GM12878 (cell line): ENCODE results near the gene UTP4. TPM values are rescaled to one million over a fixed set of nuclear protein-coding genes. Genes with fewer than 3 reads are reported as not detected.

Source experiments
- ATAC-seq: fragments of 200-7000 bp; cut with Tn5 transposase; 3 replicates; pipeline ENCODE4 v1.9.1; 2020; ENCODE audit warnings: mild to moderate bottlenecking, moderate library complexity
- BruUV-seq: library from RNA; stranded (reverse); fragments of 400-500 nt; replicated peaks from 2 replicates; lab custom pipeline; 2021; lab: Mats Ljungman, UMichigan
- CTCF ChIA-PET: fragments of 300-600 bp; sonication (Branson Sonifier 250); formaldehyde crosslinking; extraction: SDS; loops from one replicate; lab custom pipeline; 2021; ENCODE audit warnings: inconsistent platforms; lab: Yijun Ruan, JAX
- POLR2A ChIA-PET: fragments of 350-600 bp; formaldehyde crosslinking; extraction: SDS; loops from one replicate; lab custom pipeline; 2021; ENCODE audit warnings: inconsistent platforms; lab: Charles Lee
- RAD21 ChIA-PET: fragments of 300-600 bp; sonication (Branson Sonifier 250); formaldehyde crosslinking; loops from one replicate; lab custom pipeline; 2023; ENCODE audit warnings: antibody characterized with exemption; ENCODE audit not compliant: unreplicated experiment; lab: Charles Lee
- SMC1A ChIA-PET: fragments of 300-600 bp; sonication (Branson Sonifier 250); formaldehyde crosslinking; loops from one replicate; lab custom pipeline; 2023; ENCODE audit not compliant: unreplicated experiment, uncharacterized antibody; lab: Charles Lee
- DNase-seq: peaks from one replicate; pipeline ENCODE4 v3.0.0-alpha.2; 2011; ENCODE audit warnings: low read depth, low spot score
- FAIRE-seq: peaks from 3 replicates; lab custom pipeline; 2011; peaks lifted over from hg19 to GRCh38; lab: Jason Lieb, UNC
- H2AFZ ChIP-seq: 2 replicates; pipeline ENCODE4 v1.6.0; 2011; ENCODE audit warnings: low read depth, low read length, control low read depth; ENCODE audit not compliant: control insufficient read depth
- H3K27ac ChIP-seq: 2 replicates; pipeline ENCODE4 v1.5.1; 2011; ENCODE audit warnings: control low read depth; ENCODE audit not compliant: control insufficient read depth, insufficient read depth
- H3K27me3 ChIP-seq, 2 experiments: replicated peaks in 1 of 2; 2 replicates each; pipeline versions ENCODE4 v1.6.0 to v1.6.1; 2011; ENCODE audit warnings: low read length in 1 of 2; ENCODE audit not compliant: control insufficient read depth in 2 of 2, insufficient read depth in 2 of 2
- H3K36me3 ChIP-seq, 2 experiments: 2 replicates each; pipeline ENCODE4 v1.5.1; 2011; ENCODE audit warnings: low read length in 1 of 2; ENCODE audit not compliant: control insufficient read depth in 2 of 2, insufficient read depth in 2 of 2
- H3K4me1 ChIP-seq: 2 replicates; pipeline ENCODE4 v1.6.1; 2011; ENCODE audit warnings: mild to moderate bottlenecking, low read length, moderate library complexity, mixed read lengths; ENCODE audit not compliant: control insufficient read depth, insufficient read depth
- H3K4me2 ChIP-seq: 2 replicates; pipeline ENCODE4 v1.6.0; 2011; ENCODE audit warnings: control low read depth; ENCODE audit not compliant: control insufficient read depth, insufficient read depth
- H3K4me3 ChIP-seq: fragments of 200-600 bp; sonication (generic); 2 replicates; pipeline ENCODE4 v1.5.1; 2016
- H3K79me2 ChIP-seq: 2 replicates; pipeline ENCODE4 v1.6.0; 2011; ENCODE audit warnings: low read length; ENCODE audit not compliant: control insufficient read depth, insufficient read depth
- H3K9ac ChIP-seq: 2 replicates; pipeline ENCODE4 v1.8.0; 2011; ENCODE audit warnings: low read length, control low read depth, mixed read lengths; ENCODE audit not compliant: control insufficient read depth, insufficient read depth
- H3K9me3 ChIP-seq: replicated peaks from 3 replicates; pipeline ENCODE4 v1.5.1; 2011; ENCODE audit warnings: mild to moderate bottlenecking, low read length; ENCODE audit not compliant: control insufficient read depth, insufficient read depth
- H4K20me1 ChIP-seq: 2 replicates; pipeline ENCODE4 v1.6.0; 2011; ENCODE audit not compliant: control insufficient read depth, insufficient read depth
- CEBPB ChIP-seq, 2 experiments: fragments of 150-350 bp in 1 of 2; IDR thresholded peaks; 2 replicates each; pipeline ENCODE4 v1.6.1; 2012 to 2014; ENCODE audit warnings: low read depth in 2 of 2, low read length in 2 of 2, borderline replicate concordance in 1 of 2, inconsistent platforms in 1 of 2
- LARP7 ChIP-seq: fragments of 450-650 bp; IDR thresholded peaks from 2 replicates; pipeline ENCODE4 v1.6.1; 2017; ENCODE audit warnings: mild to moderate bottlenecking
- POLR2AphosphoS5 ChIP-seq: IDR thresholded peaks from 2 replicates; pipeline ENCODE4 v1.6.1; 2011; ENCODE audit warnings: mild to moderate bottlenecking, low read length, inconsistent platforms
- RFX5 ChIP-seq: IDR thresholded peaks from 2 replicates; pipeline ENCODE4 v1.6.1; 2011; ENCODE audit warnings: low read depth, low read length, improper control_type of control experiment
- SP1 ChIP-seq: IDR thresholded peaks from one replicate; pipeline ENCODE4 v1.6.1; 2011; ENCODE audit warnings: low read depth, low read length
- SREBF1 ChIP-seq: IDR thresholded peaks from 2 replicates; pipeline ENCODE4 v1.6.1; 2012; ENCODE audit warnings: mild to moderate bottlenecking, low read length
- SUZ12 ChIP-seq: fragments of 200-600 bp; sonication (generic); IDR thresholded peaks from one replicate; pipeline ENCODE4 v1.6.1; 2018; ENCODE audit warnings: antibody characterized with exemption, mild to moderate bottlenecking; ENCODE audit not compliant: unreplicated experiment
- ZNF207 ChIP-seq: fragments of 450-650 bp; IDR thresholded peaks from 2 replicates; pipeline ENCODE4 v1.6.1; 2014; ENCODE audit warnings: antibody characterized with exemption, mild to moderate bottlenecking, borderline replicate concordance
- ZNF622 ChIP-seq: fragments of 450-650 bp; IDR thresholded peaks from 2 replicates; pipeline ENCODE4 v1.6.1; 2017; ENCODE audit warnings: mild to moderate bottlenecking, inconsistent platforms
- WGBS: methylation state at CpG from one replicate; pipeline ENCODE4 v1.1.6; 2016; ENCODE audit warnings: low lambda C conversion rate; ENCODE audit not compliant: insufficient replicate concordance, insufficient coverage; ENCODE audit errors: missing lambda C conversion rate; 5-methylcytosine and 5-hydroxymethylcytosine counted together
- in situ Hi-C: fragments of 300-500 bp; cut with MboI; formaldehyde crosslinking; loops from 9 replicates; pipeline ENCODE4 v1.14.3; 2018; ENCODE audit warnings: mixed read lengths
- intact Hi-C: fragments of 100-400 bp; cut with micrococcal nuclease; formaldehyde crosslinking; loops from one replicate; pipeline ENCODE4 v1.14.2; 2022; ENCODE audit not compliant: unreplicated experiment
- polyA plus RNA-seq, 11 experiments: library from polyadenylated mRNA; depleted of rRNA in 4 of 11; unstranded in 6 of 11; stranded (reverse) in 5 of 11; fragments of >200 nt; fragmentation: Nextera tagmentation in 4 of 11; fragmentation: Illumina TruSeq in 1 of 11; extraction: Ambion mirVana in 4 of 11; extraction: Trizol in 1 of 11; gene quantifications; 1 replicate in 1 of 11; 2 replicates in 10 of 11; pipeline versions ENCODE4 v1.2.1 to v1.2.3, GENCODE V29; 2011 to 2016; ENCODE audit warnings: inconsistent platforms in 2 of 11, missing spikeins in 2 of 11, low read depth in 1 of 11
- total RNA-seq, 4 experiments: library from RNA; depleted of rRNA in 3 of 4; stranded (reverse); fragments of >200 nt in 3 of 4; fragmentation: Illumina TruSeq in 1 of 4; extraction: Trizol in 1 of 4; gene quantifications; 2 replicates each; pipeline versions ENCODE4 v1.2.1 to v1.2.3, GENCODE V29; 2013 to 2021
- TF ChIP-seq, protein P1 (sequence below): IDR thresholded peaks from 2 replicates; pipeline ENCODE4 v1.6.1; 2012; ENCODE audit warnings: low read depth, low read length, improper control_type of control experiment

UTP4 gene
- total and polyA plus RNA-seq, 10 of the 15 experiments (the other 5 are each of a cell fraction or from before 2014, with no cell fraction given) = 32.5 to 131 (median 84.0) TPM

DNA sequence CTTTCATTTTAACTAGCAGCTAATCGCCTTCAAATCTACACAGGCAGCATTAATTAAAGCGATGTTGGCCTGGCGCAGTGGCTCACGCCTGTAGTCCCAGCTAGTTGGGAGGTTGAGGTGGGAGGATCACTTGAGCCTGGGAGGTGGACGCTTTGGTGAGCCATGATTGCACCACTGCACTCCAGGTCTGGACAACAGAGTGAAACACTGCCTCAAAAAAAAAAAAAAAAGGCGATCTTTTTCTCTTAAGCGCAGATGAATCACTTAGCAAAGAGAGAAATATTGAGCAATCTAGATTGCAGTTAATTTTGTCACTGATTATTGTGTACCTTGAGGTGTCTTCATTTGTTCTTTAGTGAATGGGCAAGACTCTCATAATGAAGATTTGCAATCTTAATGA, 66.9 kb downstream of the UTP4 start:
- Histone ChIP-seq H2AFZ (no peak overlapping the region), H3K36me3 (no peaks in the 10 kb centered on the region), H3K27me3 (no peaks in the 10 kb centered on the region), H3K27ac (no peak overlapping the region), H3K9ac (no peak overlapping the region), H3K79me2 (peaks cover 2% of the 10 kb centered on the region), H3K4me3 (no peak overlapping the region), H3K4me1 (peaks cover 4% of the 10 kb centered on the region), H4K20me1 (no peaks in the 10 kb centered on the region), H3K9me3 (no peaks in the 10 kb centered on the region), H3K4me2 (no peak overlapping the region)
- POLR2A ChIA-PET = no interaction called here
- 87% methylated on average over 7 of the region's 7 CpGs for WGBS
- TF ChIP-seq ZNF207 (no peak), SREBF1 (no peak), CEBPB (IDR thresholded peaks at IDR 0.05; ENCODE audit: borderline replicate concordance in 1 of 2, low read depth in 2 of 2, low read length in 2 of 2) (no peak), POLR2AphosphoS5 (no peak), SP1 (no peak), SUZ12 (no peak), ZNF622 (no peak), LARP7 (no peak), RFX5 (no peak)
- TF ChIP-seq, protein P1, sequence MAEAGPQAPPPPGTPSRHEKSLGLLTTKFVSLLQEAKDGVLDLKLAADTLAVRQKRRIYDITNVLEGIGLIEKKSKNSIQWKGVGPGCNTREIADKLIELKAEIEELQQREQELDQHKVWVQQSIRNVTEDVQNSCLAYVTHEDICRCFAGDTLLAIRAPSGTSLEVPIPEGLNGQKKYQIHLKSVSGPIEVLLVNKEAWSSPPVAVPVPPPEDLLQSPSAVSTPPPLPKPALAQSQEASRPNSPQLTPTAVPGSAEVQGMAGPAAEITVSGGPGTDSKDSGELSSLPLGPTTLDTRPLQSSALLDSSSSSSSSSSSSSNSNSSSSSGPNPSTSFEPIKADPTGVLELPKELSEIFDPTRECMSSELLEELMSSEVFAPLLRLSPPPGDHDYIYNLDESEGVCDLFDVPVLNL = no peak
- RAD21 ChIA-PET = interaction anchor here (0.7 kb wide), 1 partner anchor 9 kb away, joined by 4 read pairs; no protein-coding TSS in a partner anchor
- in situ Hi-C loops (no loop called here), intact Hi-C loops (no loop called here)
- BruUV-seq = no TSS peak
- SMC1A ChIA-PET = no interaction called here
- FAIRE-seq (no peak), ATAC-seq (no peak), DNase-seq (no peak)
- CTCF ChIA-PET = interaction anchor here (1.2 kb wide), 1 partner anchor 76 kb away, joined by 3 read pairs; no protein-coding TSS in a partner anchor
